AG04450 (cell line): Measurements from ENCODE around the gene GPANK1. TPM values are rescaled to one million over a fixed set of nuclear protein-coding genes. Genes with fewer than 3 reads are reported as not detected.

Source experiments
- CTCF ChIA-PET: fragments of 300-600, 350-600 bp; formaldehyde crosslinking; extraction: SDS; loops from one replicate; lab custom pipeline; 2022; ENCODE audit warnings: antibody characterized with exemption, inconsistent platforms; lab: Charles Lee
- POLR2A ChIA-PET: fragments of 350-600 bp; formaldehyde crosslinking; extraction: SDS; loops from one replicate; lab custom pipeline; 2021; ENCODE audit warnings: antibody characterized with exemption, inconsistent platforms; lab: Yijun Ruan, JAX
- DNase-seq: peaks from one replicate; pipeline ENCODE4 v3.0.0-alpha.2; 2011; ENCODE audit warnings: low read depth, low spot score
- H3K27ac ChIP-seq: one replicate; pipeline ENCODE4 v1.5.1; 2012; ENCODE audit warnings: low read depth, low read length, control low read depth
- H3K27me3 ChIP-seq: one replicate; pipeline ENCODE4 v1.6.0; 2012; ENCODE audit warnings: low read length; ENCODE audit not compliant: control insufficient read depth, insufficient read depth
- H3K4me3 ChIP-seq: 2 replicates; pipeline ENCODE4 v1.5.1; 2011; ENCODE audit warnings: mild to moderate bottlenecking, low read depth, low read length, control low read depth
- H3K9me3 ChIP-seq: 2 replicates; pipeline ENCODE4 v1.5.1; 2012; ENCODE audit warnings: low read length; ENCODE audit not compliant: control insufficient read depth, insufficient read depth
- CTCF ChIP-seq: IDR thresholded peaks from 2 replicates; pipeline ENCODE4 v1.5.1; 2011; ENCODE audit warnings: low read depth, low read length, control low read depth, inconsistent platforms
- polyA plus RNA-seq: library from polyadenylated mRNA; depleted of rRNA; stranded (reverse); fragments of >200 nt; gene quantifications from 2 replicates; pipeline ENCODE4 v1.2.3, GENCODE V29; 2011

Gene GPANK1
- polyA plus RNA-seq, 1 experiment = 13.5 TPM

GRCh38 chr6:31665501-31666336 lies 922 bp upstream of the GPANK1 start, which contains the start of gene CSNK2B:
Gene CSNK2B (plus strand): TSS chr6:31666080. CDS start chr6:31666832, 752 bp downstream.
- TF ChIP-seq CTCF = no peak
- Histone ChIP-seq H3K27me3 (no peaks in the 10 kb centered on the region), H3K9me3 (no peaks in the 10 kb centered on the region; the same call in 1 of the 2 replicates), H3K4me3 (peak within 1 kb of the TSS; percentile 98), H3K27ac (peak within 1 kb of the TSS; percentile 90)
- ChIA-PET POLR2A (interaction anchor here (0.9 to 1.8 kb wide), 5 partner anchors 13 to 149 kb away, joined by 3 to 11 read pairs (median 4); partner anchors contain the start of genes ABHD16A, BAG6, HSPA1A and HSPA1L), CTCF (interaction anchor here (0.6 to 1.0 kb wide), 3 partner anchors 119 to 165 kb away, joined by 3 to 4 read pairs (median 3); partner anchors contain the start of genes ATP6V1G2 and LSM2)
- DNase-seq = peak; percentile 91

- ChIA-PET CTCF (interaction anchor here (0.6 to 2.1 kb wide), 8 partner anchors 11 to 289 kb away, joined by 3 to 7 read pairs (median 4); partner anchors contain the start of genes ATP6V1G2, BAG6 and LSM2), POLR2A (interaction anchor here (0.6 to 1.9 kb wide), 11 partner anchors 10 to 199 kb away, joined by 3 to 11 read pairs (median 4); partner anchors contain the start of genes ABHD16A, BAG6, HSPA1B and NEU1)
- DNase-seq = no peak
- no peak for TF ChIP-seq CTCF
- Histone ChIP-seq H3K4me3 (peak overlapping the region; percentile 98), H3K27ac (peak overlapping the region; percentile 90), H3K9me3 (no peaks in the 10 kb centered on the region; the same call in 1 of the 2 replicates), H3K27me3 (no peaks in the 10 kb centered on the region)
Observed at GRCh38 chr6:31663961-31664789, 622 bp downstream of the GPANK1 start.

GRCh38 chr6:31663126-31663960 lies 1.5 kb downstream of the GPANK1 start:
- Histone ChIP-seq H3K4me3 (peak overlapping the region; percentile 98), H3K27me3 (no peaks in the 10 kb centered on the region), H3K9me3 (no peaks in the 10 kb centered on the region; the same call in 1 of the 2 replicates), H3K27ac (peak overlapping the region; percentile 90)
- ChIA-PET CTCF (interaction anchor here (0.6 to 2.1 kb wide), 5 partner anchors 11 to 200 kb away, joined by 3 to 7 read pairs (median 4); partner anchors contain the start of genes ATP6V1G2, BAG6 and LSM2), POLR2A (interaction anchor here (1.1 to 1.9 kb wide), 2 partner anchors 11 to 172 kb away, joined by 4 to 10 read pairs; partner anchors contain the start of gene BAG6)
- no peak for DNase-seq
- TF ChIP-seq CTCF = no peak

- DNase-seq = no peak
- no peak overlapping the region for H3K4me3 ChIP-seq
- ChIA-PET CTCF (interaction anchor here (0.6 kb wide), 1 partner anchor 201 kb away, joined by 6 read pairs; no protein-coding TSS in a partner anchor), POLR2A (interaction anchor here (0.7 kb wide), 1 partner anchor 437 kb away, joined by 6 read pairs; no protein-coding TSS in a partner anchor)
- no peaks in the 10 kb centered on the region; the same call in 1 of the 2 replicates for H3K9me3 ChIP-seq
- H3K27me3 ChIP-seq = no peaks in the 10 kb centered on the region
- no peak for TF ChIP-seq CTCF
- no peak overlapping the region for H3K27ac ChIP-seq
Observed at GRCh38 chr6:31662124-31662723, 2.6 kb downstream of the GPANK1 start.
